Endodermal cell (in vitro differentiated cells): ENCODE results near the gene DNAH5. TPM values are rescaled to one million over a fixed set of nuclear protein-coding genes. Genes with fewer than 3 reads are reported as not detected.

Experiments used
- DNase-seq: peaks from one replicate; pipeline ENCODE4 v3.0.0-alpha.2; 2017
- H3K27ac ChIP-seq: 2 replicates; pipeline ENCODE4 v1.5.1; 2013; ENCODE audit warnings: mild to moderate bottlenecking, low read depth, low read length, moderate library complexity
- H3K27me3 ChIP-seq: 2 replicates; pipeline ENCODE4 v1.6.1; 2013; ENCODE audit warnings: mild to moderate bottlenecking, low read length, moderate library complexity; ENCODE audit not compliant: insufficient read depth, control insufficient read depth, poor library complexity, severe bottlenecking
- H3K36me3 ChIP-seq: 2 replicates; pipeline ENCODE4 v1.7.0; 2013; ENCODE audit warnings: mild to moderate bottlenecking, low read length, moderate library complexity; ENCODE audit not compliant: control insufficient read depth, insufficient read depth
- H3K4me1 ChIP-seq: one replicate; pipeline ENCODE4 v1.7.0; 2013; ENCODE audit warnings: low read length; ENCODE audit not compliant: control insufficient read depth, insufficient read depth
- H3K4me3 ChIP-seq: 2 replicates; pipeline ENCODE4 v1.5.1; 2013; ENCODE audit warnings: mild to moderate bottlenecking, low read length, moderate library complexity
- H3K9ac ChIP-seq: 2 replicates; pipeline ENCODE4 v1.6.1; 2013; ENCODE audit warnings: mild to moderate bottlenecking, low read length, moderate library complexity; ENCODE audit not compliant: poor library complexity, severe bottlenecking; ENCODE audit errors: extremely low read depth
- H3K9me3 ChIP-seq: 2 replicates; pipeline ENCODE4 v1.6.1; 2013; ENCODE audit warnings: mild to moderate bottlenecking, low read length, moderate library complexity; ENCODE audit not compliant: control insufficient read depth
- H3K27ac Mint-ChIP-seq: 2 replicates; pipeline ENCODE4 v1.8.0; 2020; ENCODE audit warnings: mixed read lengths
- H3K27me3 Mint-ChIP-seq: 2 replicates; pipeline ENCODE4 v1.8.0; 2021; ENCODE audit warnings: mild to moderate bottlenecking, mixed read lengths; ENCODE audit not compliant: insufficient read depth
- H3K36me3 Mint-ChIP-seq: 2 replicates; pipeline ENCODE4 v1.8.0; 2020; ENCODE audit warnings: low read depth, mixed read lengths
- H3K4me1 Mint-ChIP-seq: 2 replicates; pipeline ENCODE4 v1.8.0; 2020; ENCODE audit warnings: mixed read lengths
- H3K4me3 Mint-ChIP-seq: 2 replicates; pipeline ENCODE4 v1.8.0; 2020; ENCODE audit warnings: mild to moderate bottlenecking, moderate library complexity, mixed read lengths
- H3K9me3 Mint-ChIP-seq: 2 replicates; pipeline ENCODE4 v1.8.0; 2020; ENCODE audit warnings: mild to moderate bottlenecking, mixed read lengths
- WGBS, 2 experiments: methylation state at CpG; one replicate each; pipeline versions ENCODE4 v1.1.5 to v1.1.7; 2013; ENCODE audit warnings: missing lambda C conversion rate in 2 of 2, mixed read lengths in 1 of 2; ENCODE audit not compliant: insufficient coverage in 1 of 2, insufficient read length in 1 of 2; 5-methylcytosine and 5-hydroxymethylcytosine counted together
- total RNA-seq, 2 donors: library from RNA; stranded (reverse); fragmentation: NEBNext Ultra II Directional in 1 of 2; extraction: Animal tissue kit (Norgen Biotek cat#: 25700) in 1 of 2; gene quantifications; 2 replicates in 1 of 2; 3 replicates in 1 of 2; pipeline ENCODE4 v1.2.1, GENCODE V29; 2021
- TF ChIP-seq, protein P1 (sequence below): fragments of 200-600 bp; sonication (generic); conservative IDR thresholded peaks from 2 replicates; pipeline ENCODE4 v1.5.0; 2021; ENCODE audit warnings: antibody characterized with exemption, mild to moderate bottlenecking

The DNAH5 gene
- total RNA-seq, 2 donors from 2014 or later = 0.84 to 1.8 TPM

DNA sequence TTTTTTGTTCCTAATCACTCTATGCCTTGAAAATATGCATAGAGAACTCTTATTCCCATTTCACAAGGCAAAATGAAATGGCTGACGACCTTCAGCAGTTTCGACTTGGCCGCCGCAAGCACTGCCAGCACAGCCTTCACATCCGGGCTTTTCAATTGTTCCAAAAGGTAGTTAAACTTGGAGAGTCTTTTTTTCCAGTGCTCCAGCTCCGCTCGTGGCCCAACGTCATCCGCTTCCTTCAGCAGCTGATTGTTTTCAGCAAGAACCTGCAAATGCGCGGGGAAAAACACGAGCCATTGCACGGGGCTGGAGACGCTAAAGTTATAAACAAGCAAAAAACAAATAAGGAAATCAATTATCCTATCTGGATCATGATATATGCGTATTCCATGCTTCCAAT, 25.4 kb downstream of the DNAH5 start:
- Mint-ChIP-seq H3K9me3 (no peaks in the 10 kb centered on the region), H3K36me3 (no peaks in the 10 kb centered on the region), H3K4me1 (no peaks in the 10 kb centered on the region), H3K27ac (no peak overlapping the region), H3K4me3 (no peak overlapping the region), H3K27me3 (no peaks in the 10 kb centered on the region)
- H3K4me3 ChIP-seq = no peak overlapping the region
- no peaks in the 10 kb centered on the region for H3K4me1 ChIP-seq
- WGBS, 2 experiments = 95 to 98% methylated on average over 15 of the region's 15 CpGs
- H3K27me3 ChIP-seq = no peaks in the 10 kb centered on the region
- no peaks in the 10 kb centered on the region for H3K9me3 ChIP-seq
- no peak overlapping the region for H3K27ac ChIP-seq
- H3K36me3 ChIP-seq = no peaks in the 10 kb centered on the region
- DNase-seq = no peak
- TF ChIP-seq, protein P1, sequence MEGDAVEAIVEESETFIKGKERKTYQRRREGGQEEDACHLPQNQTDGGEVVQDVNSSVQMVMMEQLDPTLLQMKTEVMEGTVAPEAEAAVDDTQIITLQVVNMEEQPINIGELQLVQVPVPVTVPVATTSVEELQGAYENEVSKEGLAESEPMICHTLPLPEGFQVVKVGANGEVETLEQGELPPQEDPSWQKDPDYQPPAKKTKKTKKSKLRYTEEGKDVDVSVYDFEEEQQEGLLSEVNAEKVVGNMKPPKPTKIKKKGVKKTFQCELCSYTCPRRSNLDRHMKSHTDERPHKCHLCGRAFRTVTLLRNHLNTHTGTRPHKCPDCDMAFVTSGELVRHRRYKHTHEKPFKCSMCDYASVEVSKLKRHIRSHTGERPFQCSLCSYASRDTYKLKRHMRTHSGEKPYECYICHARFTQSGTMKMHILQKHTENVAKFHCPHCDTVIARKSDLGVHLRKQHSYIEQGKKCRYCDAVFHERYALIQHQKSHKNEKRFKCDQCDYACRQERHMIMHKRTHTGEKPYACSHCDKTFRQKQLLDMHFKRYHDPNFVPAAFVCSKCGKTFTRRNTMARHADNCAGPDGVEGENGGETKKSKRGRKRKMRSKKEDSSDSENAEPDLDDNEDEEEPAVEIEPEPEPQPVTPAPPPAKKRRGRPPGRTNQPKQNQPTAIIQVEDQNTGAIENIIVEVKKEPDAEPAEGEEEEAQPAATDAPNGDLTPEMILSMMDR = no peak
- no peak overlapping the region for H3K9ac ChIP-seq

DNA sequence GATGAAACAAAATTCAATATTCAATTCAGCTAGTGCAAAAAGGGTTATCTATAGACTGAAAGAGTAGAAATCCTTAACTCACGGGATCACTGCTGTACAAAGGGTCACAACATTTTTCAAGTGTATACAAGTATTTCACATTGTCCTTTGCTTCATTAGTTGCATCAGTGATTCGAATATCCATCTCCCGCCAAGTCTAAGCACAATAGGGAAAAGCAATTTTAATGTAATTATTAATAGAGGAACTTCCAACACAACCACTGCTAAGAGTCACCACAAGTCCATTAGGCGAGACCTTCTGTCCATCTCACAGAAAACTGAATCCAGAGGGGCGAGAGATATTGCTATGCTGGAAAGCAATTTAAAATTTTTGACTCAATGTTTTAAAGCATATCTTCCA, 27.4 kb downstream of the DNAH5 start:
- no peaks in the 10 kb centered on the region for H3K4me1 ChIP-seq
- no peaks in the 10 kb centered on the region for H3K27me3 Mint-ChIP-seq
- H3K9ac ChIP-seq = no peak overlapping the region
- no peak overlapping the region for H3K4me3 ChIP-seq
- no peaks in the 10 kb centered on the region for H3K27me3 ChIP-seq
- 89 to 98% methylated on average over 1 to 3 of the region's 5 CpGs for WGBS, 2 experiments
- no peaks in the 10 kb centered on the region for H3K36me3 Mint-ChIP-seq
- no peak overlapping the region for H3K4me3 Mint-ChIP-seq
- H3K9me3 ChIP-seq = no peaks in the 10 kb centered on the region
- H3K27ac ChIP-seq = no peak overlapping the region
- TF ChIP-seq, protein P1 = no peak
- no peaks in the 10 kb centered on the region for H3K9me3 Mint-ChIP-seq
- no peaks in the 10 kb centered on the region for H3K36me3 ChIP-seq
- no peaks in the 10 kb centered on the region for H3K4me1 Mint-ChIP-seq
- no peak overlapping the region for H3K27ac Mint-ChIP-seq
- DNase-seq = no peak

DNA sequence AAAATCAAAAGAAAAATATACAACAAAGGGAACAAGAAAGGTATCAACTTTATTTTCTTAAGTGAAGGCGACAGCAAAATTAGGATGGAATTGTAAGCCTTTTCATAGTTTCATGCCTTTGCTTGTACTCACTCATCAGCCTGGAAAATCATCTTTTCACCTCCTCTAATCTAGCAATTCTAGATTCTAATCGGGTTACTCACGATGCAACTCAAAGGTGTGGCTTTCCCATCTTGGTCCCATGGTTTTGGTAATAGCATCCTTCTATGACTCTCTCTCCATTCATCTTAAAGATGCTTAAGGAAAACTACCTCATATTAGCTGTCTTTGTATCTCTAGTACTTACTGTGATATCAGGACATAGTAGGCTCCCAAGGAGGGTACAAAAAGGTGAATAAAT, 30.5 kb downstream of the DNAH5 start:
- Histone ChIP-seq H3K4me3 (no peak overlapping the region), H3K4me1 (no peaks in the 10 kb centered on the region), H3K36me3 (no peaks in the 10 kb centered on the region), H3K9ac (no peak overlapping the region), H3K27me3 (no peaks in the 10 kb centered on the region), H3K27ac (no peak overlapping the region), H3K9me3 (no peaks in the 10 kb centered on the region)
- Mint-ChIP-seq H3K9me3 (no peaks in the 10 kb centered on the region), H3K4me3 (no peak overlapping the region), H3K36me3 (no peaks in the 10 kb centered on the region), H3K27me3 (no peaks in the 10 kb centered on the region), H3K4me1 (no peaks in the 10 kb centered on the region), H3K27ac (no peak overlapping the region)
- WGBS, 2 experiments = 87 to 90% methylated on average over 3 of the region's 3 CpGs
- DNase-seq = no peak
- TF ChIP-seq, protein P1 = no peak
